GM18526 (cell line): ENCODE results near the gene MCUB.

Experiments used
- POLR2A ChIP-seq: IDR thresholded peaks from 3 replicates; pipeline ENCODE4 v1.6.1; 2011; ENCODE audit not compliant: insufficient read length; ENCODE audit errors: extremely low read depth

MCUB gene

GRCh38 chr4:109574443-109574850 lies 14.4 kb downstream of the MCUB start:
- no peak for TF ChIP-seq POLR2A

DNA sequence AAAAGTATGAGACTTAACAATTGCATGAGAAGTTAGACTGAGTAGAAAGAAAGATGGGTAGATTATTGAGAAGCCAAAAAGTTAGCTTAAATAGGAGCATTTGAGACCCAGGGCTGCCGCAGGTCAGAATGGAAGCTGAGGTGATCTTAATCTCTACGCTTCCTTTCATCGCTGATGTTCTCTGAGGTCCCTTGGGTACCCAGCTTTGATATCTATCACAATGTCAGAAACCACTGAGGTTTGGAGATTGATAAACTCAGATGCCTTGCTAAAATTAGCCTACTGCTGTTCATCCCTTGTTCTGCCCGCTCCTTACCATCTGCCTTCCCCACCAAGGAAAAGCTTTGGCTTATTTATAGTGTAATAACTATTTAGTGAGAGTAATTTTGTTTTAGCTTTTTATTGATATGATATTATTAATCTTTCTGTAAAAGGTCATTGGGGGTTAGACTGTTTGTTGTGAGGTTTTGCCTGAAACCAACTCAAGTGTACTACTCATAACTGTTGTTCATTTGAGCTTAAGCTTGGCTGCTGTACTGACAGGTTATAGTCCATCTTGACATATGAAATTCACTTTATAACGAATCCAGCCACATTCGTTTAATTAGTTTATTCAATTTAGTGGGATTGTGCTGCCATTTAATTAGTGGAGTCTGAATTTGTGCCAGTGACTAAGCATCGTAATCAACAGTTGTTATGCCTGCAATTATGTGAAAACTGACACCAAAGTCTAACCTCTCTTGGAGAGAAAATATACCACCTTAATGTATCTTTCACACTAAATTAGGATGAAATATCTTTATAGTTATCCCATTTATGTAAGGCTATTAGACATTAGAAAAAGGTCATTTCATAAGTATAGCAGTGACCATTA lies 15.1 kb downstream of the MCUB start:
- no peak for TF ChIP-seq POLR2A

GRCh38 chr4:109576462-109576861 lies 16.4 kb downstream of the MCUB start:
- TF ChIP-seq POLR2A = no peak

- no peak for TF ChIP-seq POLR2A
Measured at GRCh38 chr4:109578846-109579245, 18.8 kb downstream of the MCUB start.

- TF ChIP-seq POLR2A = no peak
Measured at GRCh38 chr4:109588176-109588575, 28.1 kb downstream of the MCUB start.

DNA sequence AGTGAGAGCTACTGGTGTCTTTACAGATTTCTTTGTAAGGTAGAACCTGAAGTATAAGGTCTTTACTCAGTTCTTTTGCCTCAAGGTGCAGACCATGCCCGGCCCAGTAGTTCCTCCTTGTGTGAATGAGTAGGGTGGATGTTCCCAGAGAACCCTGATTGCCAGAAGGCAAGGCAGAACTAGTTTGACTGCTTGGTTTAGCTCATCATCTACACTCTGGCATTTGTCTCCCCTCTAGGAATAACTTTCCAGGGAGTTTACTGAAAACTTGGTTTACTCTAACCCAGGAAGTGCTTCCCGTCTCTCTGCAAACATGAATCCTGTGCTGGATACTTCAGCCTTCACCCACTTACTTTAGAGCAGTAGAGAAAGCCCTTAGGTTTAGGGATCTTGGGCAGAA lies 29.1 kb downstream of the MCUB start:
- TF ChIP-seq POLR2A = no peak

GRCh38 chr4:109589605-109590004 lies 29.6 kb downstream of the MCUB start:
- TF ChIP-seq POLR2A = no peak

- no peak for TF ChIP-seq POLR2A
Measured at GRCh38 chr4:109590905-109591304, 30.9 kb downstream of the MCUB start.

GRCh38 chr4:109592367-109592766 lies 32.3 kb downstream of the MCUB start:
- no peak for TF ChIP-seq POLR2A

GRCh38 chr4:109599046-109599652 lies 39.1 kb downstream of the MCUB start:
- TF ChIP-seq POLR2A = no peak

GRCh38 chr4:109600431-109600830 lies 40.4 kb downstream of the MCUB start:
- TF ChIP-seq POLR2A = no peak

- TF ChIP-seq POLR2A = no peak
Measured at GRCh38 chr4:109601336-109601735, 41.3 kb downstream of the MCUB start.

DNA sequence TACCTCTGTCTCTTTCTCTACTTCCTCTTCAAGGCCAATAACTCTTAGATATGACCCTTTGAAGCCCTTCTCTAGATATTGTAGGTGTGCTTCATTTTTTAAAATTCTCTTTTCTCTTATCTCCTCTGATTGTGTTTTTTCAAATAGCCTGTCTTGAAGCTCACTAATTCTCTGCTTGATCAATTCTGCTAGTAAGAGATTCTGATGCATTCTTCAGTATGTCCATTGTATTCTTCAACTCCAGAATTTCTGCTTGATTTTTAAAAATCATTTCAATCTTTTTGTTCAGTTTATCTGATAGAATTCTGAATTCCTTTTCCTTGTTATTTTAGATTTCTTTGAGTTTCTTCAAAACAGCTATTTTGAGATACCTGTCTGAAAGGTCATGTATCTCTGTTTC lies 47.9 kb downstream of the MCUB start:
- TF ChIP-seq POLR2A = no peak

DNA sequence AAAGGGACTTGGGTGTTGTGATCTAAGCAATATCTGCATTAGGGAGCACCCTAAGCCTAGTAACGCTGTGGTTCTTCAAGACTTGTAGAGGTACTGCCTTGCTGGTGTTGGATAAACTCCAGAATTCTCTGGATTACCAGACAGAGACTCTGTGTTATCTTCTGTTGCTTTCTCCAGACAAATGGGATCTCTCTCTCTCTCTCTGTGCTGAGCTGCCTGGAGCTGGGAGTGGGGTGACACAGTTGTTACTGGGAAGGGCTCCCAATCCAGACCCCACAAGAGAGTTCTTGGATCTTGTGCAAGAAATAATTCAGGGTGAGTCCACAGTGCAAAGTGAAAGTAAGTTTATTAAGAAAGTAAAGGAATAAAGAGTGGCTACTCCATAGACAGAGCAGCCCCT lies 48.8 kb downstream of the MCUB start:
- TF ChIP-seq POLR2A = no peak

DNA sequence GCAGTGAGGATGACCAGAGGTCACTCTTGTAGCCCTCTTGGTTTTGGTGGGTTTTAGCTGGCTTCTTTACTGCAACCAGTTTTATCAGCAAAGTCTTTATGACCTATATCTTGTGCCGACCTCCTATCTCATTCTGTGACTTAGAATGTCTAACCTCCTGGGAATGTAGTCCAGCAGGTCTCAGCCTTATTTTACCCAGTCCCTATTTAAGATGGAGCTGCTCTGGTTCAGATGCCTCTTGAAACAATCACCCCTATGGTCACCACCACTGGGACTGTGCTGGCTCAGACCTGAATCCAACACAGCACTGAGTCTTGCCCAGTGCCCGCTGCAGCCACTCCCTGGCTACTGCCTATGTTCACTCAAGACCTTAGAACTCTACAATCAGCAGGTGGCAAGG lies 49.4 kb downstream of the MCUB start:
- TF ChIP-seq POLR2A = no peak

DNA sequence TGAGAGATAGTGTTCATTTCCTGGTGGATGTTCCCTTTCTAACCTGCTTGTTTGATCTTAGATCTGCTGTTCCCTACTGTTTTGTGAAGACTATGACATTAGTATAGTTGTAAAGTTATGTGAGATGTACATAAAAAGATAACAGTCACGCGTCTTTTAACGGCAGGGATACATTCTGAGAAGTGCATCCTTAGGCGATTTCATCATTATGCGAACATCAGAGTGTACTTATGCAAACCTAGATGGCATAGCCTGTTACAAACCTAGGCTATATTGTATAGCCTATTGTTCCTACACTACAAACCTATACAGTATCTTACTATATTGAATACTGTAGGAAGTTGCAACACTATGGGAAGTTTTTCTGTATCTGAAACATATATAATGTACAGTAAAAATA lies 50.4 kb downstream of the MCUB start:
- TF ChIP-seq POLR2A = no peak
